HG03159 (cell line): Measurements from ENCODE around the gene SMARCAD1.
A peak's percentile ranks its signal among the peaks of the same experiment; 100 is the strongest.
"Not testable (repeated sequence)": the region's sequence is repeated elsewhere in the genome, so short reads cannot be mapped to it uniquely, and the experiment has no call there.

Experiments
- ATAC-seq: cut with Tn5 transposase; IDR thresholded peaks from one replicate; pipeline ENCODE4 v1.9.1; 2021; ENCODE audit warnings: mild to moderate bottlenecking, moderate library complexity; ENCODE audit not compliant: unreplicated experiment

SMARCAD1 gene

DNA sequence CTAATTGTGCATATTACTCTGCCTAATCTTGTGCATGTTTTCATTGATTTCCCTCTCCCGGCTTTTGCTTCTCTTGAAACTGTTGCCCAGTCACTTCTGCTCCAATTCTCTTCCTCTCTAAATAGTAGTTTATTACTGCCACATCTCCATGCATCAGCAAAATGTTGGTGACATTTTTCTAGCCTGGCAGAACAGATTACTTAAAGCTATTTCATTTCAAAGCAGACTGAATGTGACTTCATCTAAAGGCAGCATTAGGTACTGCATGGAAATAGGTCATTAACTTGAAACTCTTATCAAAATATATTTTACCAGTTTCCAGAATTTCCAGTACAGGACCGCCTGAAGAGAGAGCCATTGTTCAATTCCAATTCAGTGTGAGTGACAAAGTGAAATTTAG, 82.6 kb downstream of the SMARCAD1 start:
- no peak for ATAC-seq

- ATAC-seq = not testable (repeated sequence)
Measured at GRCh38 chr4:94293981-94294380, 86.3 kb downstream of the SMARCAD1 start.

- not testable (repeated sequence) for ATAC-seq
Measured at GRCh38 chr4:94295473-94295872, 87.8 kb downstream of the SMARCAD1 start.

DNA sequence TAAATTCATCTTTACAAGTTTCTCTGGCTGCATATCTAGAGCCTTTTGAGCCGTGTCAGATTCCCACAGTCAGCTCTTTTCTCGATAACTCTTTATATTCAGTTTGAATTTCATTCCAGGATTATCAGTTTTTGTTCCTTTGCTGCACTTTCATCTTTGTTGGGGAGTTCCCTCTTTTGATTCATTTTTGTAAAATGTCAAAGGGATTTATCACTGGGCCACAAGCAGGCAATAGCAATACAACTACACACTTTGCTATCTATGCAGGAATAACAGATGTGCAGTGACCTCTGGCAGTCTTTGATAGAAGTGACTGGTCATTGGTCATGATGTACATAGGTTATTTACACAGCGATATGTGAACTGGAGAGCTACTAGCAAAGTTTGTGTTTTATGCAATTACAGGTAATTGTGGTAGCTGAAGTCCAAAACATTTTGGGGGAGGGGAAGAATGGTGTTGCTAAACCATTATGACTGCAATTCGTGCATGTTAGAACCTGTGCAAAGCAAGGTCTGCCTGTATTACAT, 91.1 kb downstream of the SMARCAD1 start:
- no peak for ATAC-seq

DNA sequence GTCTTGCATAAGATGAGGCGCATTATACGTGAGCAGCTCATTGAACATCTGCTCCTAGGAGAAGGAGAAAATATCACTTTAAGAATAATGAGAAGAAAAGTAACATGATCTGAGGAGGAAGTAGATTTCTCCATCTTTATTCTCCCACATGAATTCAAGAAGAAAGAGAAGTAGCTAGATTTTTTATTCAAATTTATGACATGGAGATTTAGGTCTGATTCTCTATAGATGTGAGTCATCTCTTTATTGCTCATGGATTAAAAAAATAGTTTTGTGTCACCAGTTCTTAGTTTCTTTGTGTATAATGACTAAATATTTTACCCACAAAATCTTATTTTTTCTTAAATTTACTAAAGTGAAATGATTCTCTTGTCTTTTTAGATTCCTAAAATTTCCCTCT, 94.5 kb downstream of the SMARCAD1 start:
- ATAC-seq = no peak

DNA sequence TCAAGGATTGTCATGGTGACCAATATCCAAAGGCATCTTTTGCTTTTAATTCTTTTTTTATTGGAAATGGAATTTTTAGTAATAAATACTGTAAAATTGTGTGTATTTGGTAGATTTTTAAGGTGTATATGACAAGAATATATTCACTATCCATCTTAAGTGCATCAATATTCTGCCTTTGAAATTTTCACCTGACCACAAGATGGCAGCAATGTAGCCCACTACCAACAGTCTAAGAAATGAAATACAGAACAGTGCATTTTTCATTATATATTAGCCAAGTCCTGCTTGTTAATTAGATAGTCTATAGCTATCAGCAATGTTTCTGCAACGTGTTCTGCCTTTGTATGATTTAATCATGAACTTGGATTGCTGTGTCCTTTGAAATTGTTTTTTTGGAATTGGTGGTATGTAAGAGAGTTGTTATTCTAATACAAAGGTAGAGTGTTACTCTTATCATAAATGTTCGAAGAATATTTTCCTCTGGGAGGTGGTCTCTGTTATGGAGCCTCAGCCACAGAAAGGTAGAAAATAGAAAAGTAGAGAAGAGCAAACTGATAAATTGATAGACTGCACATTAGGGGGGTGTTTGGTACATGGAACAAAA, 96.8 kb downstream of the SMARCAD1 start:
- ATAC-seq = no peak

DNA sequence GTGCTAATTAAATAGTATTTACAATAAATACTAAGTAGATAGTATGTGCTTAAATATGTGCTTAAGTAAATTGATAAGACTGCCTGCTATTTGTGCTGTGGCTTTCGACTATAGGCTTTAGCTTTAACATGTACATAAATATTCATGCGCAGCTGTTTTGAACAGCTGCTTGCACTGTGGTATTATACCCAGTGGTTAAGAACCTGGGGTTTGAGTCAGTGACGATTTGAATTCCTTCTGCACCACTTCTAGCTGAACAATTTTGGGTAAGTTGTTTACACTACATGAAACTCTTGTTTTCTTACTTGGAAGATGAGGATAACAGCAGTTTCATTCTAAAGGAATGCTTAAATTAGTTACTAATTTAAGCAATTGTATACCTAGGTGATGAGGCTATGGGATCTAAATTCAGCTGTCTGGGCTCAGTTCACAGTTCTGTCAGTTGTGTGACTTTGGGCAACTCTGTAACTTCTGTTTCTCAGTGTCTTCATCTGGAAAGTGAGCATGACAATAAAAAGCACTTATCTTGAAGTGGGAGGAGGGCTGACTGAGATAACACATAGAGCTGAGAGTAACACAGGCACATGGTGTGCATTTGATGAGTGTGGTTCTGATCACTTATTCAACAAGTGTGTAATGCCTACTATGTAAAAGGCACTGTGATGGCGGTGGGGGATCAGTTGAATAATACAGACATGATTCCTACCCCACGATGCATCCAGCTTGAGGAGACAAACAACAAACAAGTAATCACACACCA, 98.0 kb downstream of the SMARCAD1 start:
- no peak for ATAC-seq

- no peak for ATAC-seq
Measured at GRCh38 chr4:94306713-94307112, 99.0 kb downstream of the SMARCAD1 start.

DNA sequence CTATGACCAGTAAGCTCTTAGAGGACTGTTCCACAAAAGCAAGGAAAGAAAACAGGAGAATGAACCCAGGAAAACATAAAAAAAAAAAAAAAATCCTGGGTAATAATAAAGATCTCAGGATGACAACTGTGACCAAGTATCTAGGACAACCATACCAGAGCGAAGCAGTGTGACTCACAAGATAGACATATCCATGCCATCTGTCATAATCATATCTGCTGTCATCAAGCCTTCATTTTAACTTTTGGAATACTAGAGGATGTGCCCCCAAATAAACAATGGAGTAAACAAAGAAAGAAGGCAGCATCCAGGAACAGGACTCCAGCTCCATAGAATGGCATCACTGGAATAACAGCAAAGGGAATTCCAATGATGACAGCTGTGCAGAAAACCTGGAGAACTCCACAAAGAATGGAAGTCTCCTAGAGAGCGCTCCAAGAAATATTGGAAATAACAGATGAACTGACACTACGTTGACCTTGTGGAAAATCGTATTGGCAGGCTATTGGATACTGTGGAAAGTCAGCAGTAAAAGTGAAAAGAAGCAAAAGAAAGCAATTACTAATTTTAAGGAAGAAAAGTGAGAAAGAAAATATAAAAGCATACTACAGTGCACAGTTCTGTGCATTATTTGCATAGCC, 99.7 kb downstream of the SMARCAD1 start:
- ATAC-seq = no peak

DNA sequence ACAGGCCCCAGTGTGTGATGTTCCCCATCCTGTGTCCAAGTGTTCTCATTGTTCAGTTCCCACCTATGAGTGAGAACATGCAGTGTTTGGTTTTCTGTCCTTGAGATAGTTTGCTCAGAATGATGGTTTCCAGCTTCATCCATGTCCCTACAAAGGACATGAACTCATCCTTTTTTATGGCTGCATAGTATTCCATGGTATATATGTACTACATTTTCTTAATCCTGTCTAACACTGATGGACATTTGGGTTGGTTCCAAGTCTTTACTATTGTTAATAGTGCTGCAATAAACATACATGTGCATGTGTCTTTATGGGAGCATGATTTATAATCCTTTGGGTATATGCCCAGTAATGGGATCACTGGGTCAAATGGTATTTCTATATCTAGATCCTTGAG, 112.3 kb downstream of the SMARCAD1 start:
- not testable (repeated sequence) for ATAC-seq

DNA sequence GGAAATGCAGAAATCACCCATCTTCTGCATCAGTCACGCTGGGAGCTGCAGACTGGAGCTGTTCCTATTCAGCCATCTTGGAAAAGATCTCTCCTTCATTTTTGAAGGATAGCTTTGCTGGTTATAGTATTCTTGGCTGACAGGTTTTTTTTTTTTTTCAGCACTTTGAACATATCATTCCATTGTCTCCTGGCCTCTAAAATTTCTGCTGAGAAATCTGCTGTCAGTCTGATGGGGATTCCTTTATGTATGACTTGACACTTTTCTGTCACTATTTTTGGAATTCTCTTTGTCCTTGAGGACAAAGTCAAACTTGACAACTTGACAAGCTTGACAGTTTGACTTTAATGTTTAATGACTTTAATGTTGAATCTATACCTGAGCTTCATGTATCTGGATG, 118.2 kb downstream of the SMARCAD1 start:
- no peak for ATAC-seq

DNA sequence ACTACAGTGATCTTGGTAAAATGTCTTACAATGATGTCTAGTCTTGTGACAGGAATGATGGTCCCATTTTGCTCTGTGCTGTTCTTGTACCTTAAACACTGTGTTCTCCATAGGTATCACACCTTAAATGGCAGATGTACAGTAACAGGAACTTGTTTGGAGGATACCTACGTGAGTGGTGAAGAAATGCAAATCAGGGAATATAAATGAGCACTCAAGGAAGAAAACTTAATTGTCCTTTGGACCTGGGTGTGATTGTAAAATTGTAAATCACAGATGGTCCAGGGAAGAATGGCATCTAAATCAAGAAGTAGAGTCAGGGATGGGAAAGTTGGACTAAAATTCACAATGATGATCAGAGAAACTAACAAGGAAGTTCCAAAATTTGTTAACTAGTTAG, 122.3 kb downstream of the SMARCAD1 start:
- ATAC-seq = no peak

DNA sequence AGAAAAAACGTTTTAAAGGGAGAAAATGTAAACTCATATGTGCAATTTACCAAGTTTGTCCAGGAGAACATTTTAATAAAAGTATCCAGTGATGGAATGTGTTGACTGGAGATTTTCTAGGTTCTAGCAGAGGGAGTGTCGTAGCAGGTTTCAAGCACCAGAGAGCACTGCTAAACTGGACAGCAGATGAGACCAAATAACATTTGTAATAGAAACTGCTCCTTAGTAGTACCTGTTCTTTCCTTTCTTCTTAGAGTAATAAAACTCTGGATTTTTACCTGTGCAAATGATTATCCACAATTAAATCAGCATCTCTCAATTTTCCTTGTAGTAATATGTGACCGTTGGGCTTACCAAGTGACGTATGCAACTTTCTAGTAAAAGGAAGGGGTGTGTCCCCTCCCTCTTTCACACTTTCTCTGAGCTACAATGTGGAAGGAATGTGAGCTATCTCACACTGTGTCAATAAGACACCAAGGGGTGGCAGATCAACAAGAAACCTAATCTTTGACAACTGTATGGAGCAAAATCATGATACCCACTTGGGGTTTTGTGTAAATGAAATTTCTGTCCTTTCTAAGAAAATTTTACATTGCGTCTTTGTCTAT, 125.4 kb downstream of the SMARCAD1 start:
- ATAC-seq = no peak

GRCh38 chr4:94333866-94334265, 126.2 kb downstream of the SMARCAD1 start:
- ATAC-seq = no peak

GRCh38 chr4:94334476-94334875, 126.8 kb downstream of the SMARCAD1 start:
- ATAC-seq = no peak

DNA sequence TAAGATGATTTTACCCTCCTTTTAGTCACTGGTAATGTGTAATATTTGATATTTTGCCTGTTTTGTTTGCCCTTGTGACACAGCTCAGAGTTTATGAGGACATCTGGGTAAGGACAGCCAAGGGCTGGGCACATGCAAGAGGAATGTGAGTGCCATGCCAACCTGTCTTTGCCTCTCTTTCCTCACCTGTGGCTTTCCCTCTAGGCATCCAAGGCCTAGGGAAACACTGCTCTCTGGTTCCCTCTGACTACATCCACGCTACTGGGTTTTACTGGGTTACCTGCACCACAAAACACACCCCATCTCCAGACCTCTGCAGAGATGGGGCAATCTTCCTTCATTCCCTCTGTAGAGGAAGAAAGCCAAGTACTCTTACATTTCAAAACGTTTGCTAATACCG, 127.3 kb downstream of the SMARCAD1 start:
- no peak for ATAC-seq

- ATAC-seq = no peak
Measured at GRCh38 chr4:94336303-94336702, 128.6 kb downstream of the SMARCAD1 start.

DNA sequence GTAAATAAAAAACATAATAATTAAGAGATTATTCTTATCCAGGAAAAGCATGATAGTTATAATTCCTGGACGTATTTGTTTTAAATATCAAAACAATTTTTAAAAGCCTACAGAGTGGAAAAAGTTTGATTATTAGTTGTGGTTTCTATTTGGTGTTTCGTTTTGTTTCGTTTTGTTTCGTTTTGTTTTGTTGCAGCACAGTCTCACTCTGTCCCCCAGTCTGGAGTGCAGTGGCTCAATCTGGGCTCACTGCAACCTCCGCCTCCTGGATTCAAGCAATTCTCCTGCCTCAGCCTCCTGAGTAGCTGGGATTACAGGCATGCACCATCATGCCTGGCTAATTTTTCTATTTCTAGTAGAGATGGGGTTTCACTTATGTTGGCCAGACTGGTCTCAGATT, 129.1 kb downstream of the SMARCAD1 start:
- ATAC-seq = not testable (repeated sequence)

DNA sequence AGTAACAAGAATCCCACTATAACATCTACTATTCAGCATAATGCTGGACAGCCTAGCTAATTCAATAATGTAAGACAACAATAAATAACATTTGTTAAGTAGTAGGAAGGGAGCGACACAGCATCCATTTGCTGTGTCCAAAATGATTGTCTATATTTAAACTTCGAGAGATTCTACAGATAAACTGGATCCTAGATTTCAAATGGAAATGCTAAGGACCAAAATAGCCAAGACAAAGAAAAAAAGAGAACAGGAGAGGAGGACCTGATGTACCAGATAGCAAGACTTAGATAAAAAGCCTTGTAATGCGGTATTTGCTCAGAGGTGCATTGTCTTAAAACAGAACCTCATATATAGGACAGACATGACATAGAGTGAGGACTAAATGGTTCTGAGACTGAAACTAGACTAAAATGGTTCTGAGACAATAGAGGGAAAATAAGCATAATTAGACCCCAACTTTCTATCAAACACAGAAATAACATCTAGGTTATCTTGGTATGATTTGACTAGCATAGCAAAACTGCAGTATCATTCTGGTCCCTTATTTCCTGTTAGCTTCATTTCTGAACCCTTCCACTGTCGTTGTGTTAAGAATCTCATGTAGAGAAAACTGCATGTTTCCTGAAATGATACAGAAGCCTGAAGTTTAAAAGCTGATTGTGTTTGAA, 131.2 kb downstream of the SMARCAD1 start:
- ATAC-seq = peak; percentile 71

- ATAC-seq = no peak
Measured at GRCh38 chr4:94339779-94340178, 132.1 kb downstream of the SMARCAD1 start.
